HCT116 (cell line): ENCODE results near the gene SLC35G3.

Experiments
- CEBPB ChIP-seq: IDR thresholded peaks from 2 replicates; pipeline ENCODE4 v1.6.1; 2012; ENCODE audit warnings: low read depth
- CTCF ChIP-seq, 3 experiments: fragments of 200-600 bp in 1 of 3; sonication (generic) in 1 of 3; IDR thresholded peaks in 2 of 3; conservative IDR thresholded peaks in 1 of 3; 2 replicates each; pipeline ENCODE4 v1.5.1; 2012 to 2017; ENCODE audit warnings: low read depth in 2 of 3, low read length in 2 of 3, antibody characterized with exemption in 1 of 3, borderline replicate concordance in 1 of 3, control low read depth in 1 of 3, mild to moderate bottlenecking in 1 of 3, mixed read lengths in 1 of 3, mixed run types in 1 of 3, moderate library complexity in 1 of 3; ENCODE audit not compliant: insufficient read depth in 1 of 3
- EZH2 ChIP-seq: fragments of 200-600 bp; sonication (generic); IDR thresholded peaks from 2 replicates; pipeline ENCODE4 v1.6.1; 2017; ENCODE audit warnings: antibody characterized with exemption, mixed run types
- EZH2phosphoT487 ChIP-seq: fragments of 200-600 bp; IDR thresholded peaks from 2 replicates; pipeline ENCODE4 v1.6.1; 2018; ENCODE audit warnings: antibody characterized with exemption, borderline replicate concordance
- FOSL1 ChIP-seq: IDR thresholded peaks from 2 replicates; pipeline ENCODE4 v1.6.1; 2012; ENCODE audit warnings: low read depth
- JUND ChIP-seq: IDR thresholded peaks from 2 replicates; pipeline ENCODE4 v1.6.1; 2012
- MAX ChIP-seq: IDR thresholded peaks from 2 replicates; pipeline ENCODE4 v1.6.1; 2012
- POLR2A ChIP-seq: IDR thresholded peaks from 2 replicates; pipeline ENCODE4 v1.7.0; 2011; ENCODE audit warnings: borderline replicate concordance; ENCODE audit not compliant: insufficient read depth, insufficient read length; ENCODE audit errors: extremely low read depth
- POLR2AphosphoS5 ChIP-seq: IDR thresholded peaks from 2 replicates; pipeline ENCODE4 v1.6.1; 2011; ENCODE audit warnings: mild to moderate bottlenecking, low read depth, low read length, moderate library complexity
- SRF ChIP-seq: IDR thresholded peaks from 2 replicates; pipeline ENCODE4 v1.6.1; 2012; ENCODE audit warnings: low read depth
- YY1 ChIP-seq: IDR thresholded peaks from 2 replicates; pipeline ENCODE4 v1.6.1; 2011; ENCODE audit warnings: low read length, low read depth, moderate library complexity, mild to moderate bottlenecking; ENCODE audit not compliant: insufficient replicate concordance; ENCODE audit errors: extremely low read depth
- ZNF274 ChIP-seq: fragments of 200-500 bp; sonication (Bioruptor generic); IDR thresholded peaks from 2 replicates; pipeline ENCODE4 v1.6.1; 2014; ENCODE audit warnings: mild to moderate bottlenecking, low read depth, low read length, inconsistent platforms
- TF ChIP-seq, protein P1 (sequence below): IDR thresholded peaks from 2 replicates; pipeline ENCODE4 v1.6.1; 2012
- TF ChIP-seq, protein P2 (sequence below): IDR thresholded peaks from 2 replicates; pipeline ENCODE4 v1.6.1; 2012; ENCODE audit warnings: low read depth

DNA sequence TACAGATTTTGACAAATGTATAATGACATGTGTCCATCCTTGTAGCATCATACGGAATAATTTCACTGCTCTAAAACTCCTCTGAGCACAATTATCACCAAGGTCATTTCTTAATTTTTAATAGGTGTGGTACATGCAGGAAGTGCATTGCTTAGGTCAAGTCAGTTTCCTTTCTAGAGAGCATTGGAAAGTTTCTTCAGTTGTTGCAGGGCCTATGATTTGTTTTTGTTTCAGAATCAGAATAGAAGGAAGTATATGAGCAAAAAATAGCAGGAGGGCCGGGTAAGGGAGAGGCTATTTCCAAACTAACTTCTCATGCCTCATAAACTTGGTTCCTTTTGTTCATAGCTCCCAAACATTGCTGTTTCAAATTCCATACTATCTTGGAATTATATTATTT lies 24.7 kb upstream of the SLC35G3 start:
- TF ChIP-seq CTCF (IDR thresholded peaks at IDR 0.05 in 2 of 3, conservative IDR thresholded peaks at IDR 0.05 in 1 of 3; ENCODE audit: borderline replicate concordance in 1 of 3, insufficient read depth in 1 of 3, low read depth in 2 of 3, low read length in 2 of 3) (no peak), POLR2A (no peak), EZH2 (no peak), FOSL1 (no peak), POLR2AphosphoS5 (no peak), SRF (no peak), EZH2phosphoT487 (no peak), CEBPB (no peak), JUND (no peak), ZNF274 (no peak), MAX (no peak), YY1 (no peak)
- TF ChIP-seq, protein P1, sequence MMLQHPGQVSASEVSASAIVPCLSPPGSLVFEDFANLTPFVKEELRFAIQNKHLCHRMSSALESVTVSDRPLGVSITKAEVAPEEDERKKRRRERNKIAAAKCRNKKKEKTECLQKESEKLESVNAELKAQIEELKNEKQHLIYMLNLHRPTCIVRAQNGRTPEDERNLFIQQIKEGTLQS = no peak
- TF ChIP-seq, protein P2, sequence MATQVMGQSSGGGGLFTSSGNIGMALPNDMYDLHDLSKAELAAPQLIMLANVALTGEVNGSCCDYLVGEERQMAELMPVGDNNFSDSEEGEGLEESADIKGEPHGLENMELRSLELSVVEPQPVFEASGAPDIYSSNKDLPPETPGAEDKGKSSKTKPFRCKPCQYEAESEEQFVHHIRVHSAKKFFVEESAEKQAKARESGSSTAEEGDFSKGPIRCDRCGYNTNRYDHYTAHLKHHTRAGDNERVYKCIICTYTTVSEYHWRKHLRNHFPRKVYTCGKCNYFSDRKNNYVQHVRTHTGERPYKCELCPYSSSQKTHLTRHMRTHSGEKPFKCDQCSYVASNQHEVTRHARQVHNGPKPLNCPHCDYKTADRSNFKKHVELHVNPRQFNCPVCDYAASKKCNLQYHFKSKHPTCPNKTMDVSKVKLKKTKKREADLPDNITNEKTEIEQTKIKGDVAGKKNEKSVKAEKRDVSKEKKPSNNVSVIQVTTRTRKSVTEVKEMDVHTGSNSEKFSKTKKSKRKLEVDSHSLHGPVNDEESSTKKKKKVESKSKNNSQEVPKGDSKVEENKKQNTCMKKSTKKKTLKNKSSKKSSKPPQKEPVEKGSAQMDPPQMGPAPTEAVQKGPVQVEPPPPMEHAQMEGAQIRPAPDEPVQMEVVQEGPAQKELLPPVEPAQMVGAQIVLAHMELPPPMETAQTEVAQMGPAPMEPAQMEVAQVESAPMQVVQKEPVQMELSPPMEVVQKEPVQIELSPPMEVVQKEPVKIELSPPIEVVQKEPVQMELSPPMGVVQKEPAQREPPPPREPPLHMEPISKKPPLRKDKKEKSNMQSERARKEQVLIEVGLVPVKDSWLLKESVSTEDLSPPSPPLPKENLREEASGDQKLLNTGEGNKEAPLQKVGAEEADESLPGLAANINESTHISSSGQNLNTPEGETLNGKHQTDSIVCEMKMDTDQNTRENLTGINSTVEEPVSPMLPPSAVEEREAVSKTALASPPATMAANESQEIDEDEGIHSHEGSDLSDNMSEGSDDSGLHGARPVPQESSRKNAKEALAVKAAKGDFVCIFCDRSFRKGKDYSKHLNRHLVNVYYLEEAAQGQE = no peak
